Measurements from ENCODE around the gene AKAP10. TPM values are rescaled to one million over a fixed set of nuclear protein-coding genes. Genes with fewer than 3 reads are reported as not detected.

Gene AKAP10
- total RNA-seq, 1 experiment from 2014 or later, result 20.2 TPM

DNA sequence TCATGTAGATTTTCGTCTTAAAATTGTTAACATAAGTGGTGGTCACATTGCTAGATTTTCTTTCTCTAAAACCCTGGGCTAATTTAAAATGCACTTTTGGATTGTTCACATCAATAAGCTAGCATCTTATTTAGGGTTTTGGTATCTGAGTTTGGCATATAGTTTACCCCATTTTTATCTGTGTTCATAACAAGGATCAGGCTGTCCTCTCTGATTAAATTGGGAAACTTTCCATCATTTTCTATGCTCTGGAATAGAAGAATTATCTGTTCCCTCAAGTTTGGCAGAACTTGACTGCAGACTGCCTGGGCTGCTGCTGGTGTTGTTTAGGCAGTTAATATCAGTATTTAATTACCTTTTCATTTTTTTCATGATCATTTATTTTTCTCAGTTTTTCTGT is 33.3 kb upstream of the AKAP10 start:
- TF ChIP-seq, protein P1, sequence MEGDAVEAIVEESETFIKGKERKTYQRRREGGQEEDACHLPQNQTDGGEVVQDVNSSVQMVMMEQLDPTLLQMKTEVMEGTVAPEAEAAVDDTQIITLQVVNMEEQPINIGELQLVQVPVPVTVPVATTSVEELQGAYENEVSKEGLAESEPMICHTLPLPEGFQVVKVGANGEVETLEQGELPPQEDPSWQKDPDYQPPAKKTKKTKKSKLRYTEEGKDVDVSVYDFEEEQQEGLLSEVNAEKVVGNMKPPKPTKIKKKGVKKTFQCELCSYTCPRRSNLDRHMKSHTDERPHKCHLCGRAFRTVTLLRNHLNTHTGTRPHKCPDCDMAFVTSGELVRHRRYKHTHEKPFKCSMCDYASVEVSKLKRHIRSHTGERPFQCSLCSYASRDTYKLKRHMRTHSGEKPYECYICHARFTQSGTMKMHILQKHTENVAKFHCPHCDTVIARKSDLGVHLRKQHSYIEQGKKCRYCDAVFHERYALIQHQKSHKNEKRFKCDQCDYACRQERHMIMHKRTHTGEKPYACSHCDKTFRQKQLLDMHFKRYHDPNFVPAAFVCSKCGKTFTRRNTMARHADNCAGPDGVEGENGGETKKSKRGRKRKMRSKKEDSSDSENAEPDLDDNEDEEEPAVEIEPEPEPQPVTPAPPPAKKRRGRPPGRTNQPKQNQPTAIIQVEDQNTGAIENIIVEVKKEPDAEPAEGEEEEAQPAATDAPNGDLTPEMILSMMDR (conservative IDR thresholded peaks at IDR 0.05), result no peak
- no CpG with 5 or more reads among the region's 1 CpG for WGBS (ENCODE audit: extremely low coverage, insufficient read length, low lambda C conversion rate)
- Histone ChIP-seq H3K23ac (ENCODE audit: insufficient read length, low read depth, low read length) (no peak overlapping the region), H3K56ac (ENCODE audit: insufficient read length, low read depth, low read length) (no peak overlapping the region), H3K27ac (ENCODE audit: insufficient read length, low read depth, low read length) (no peak overlapping the region), H3T11ph (ENCODE audit: low read length) (no peak overlapping the region), H4K5ac (ENCODE audit: insufficient read length, low read depth, low read length) (no peak overlapping the region), H2BK20ac (ENCODE audit: low read depth, low read length, poor library complexity, severe bottlenecking) (no peak overlapping the region), H3K4ac (ENCODE audit: low read depth, low read length) (no peak overlapping the region), H4K20me1 (ENCODE audit: control insufficient read depth, insufficient read depth, insufficient read length) (no peaks in the 10 kb centered on the region), H3K4me1 (ENCODE audit: insufficient read depth, low read length) (no peaks in the 10 kb centered on the region), H3K9ac (ENCODE audit: extremely low read depth, insufficient read length, low read length) (no peak overlapping the region), H3K4me2 (ENCODE audit: insufficient read depth, insufficient read length, low read length) (no peak overlapping the region), H3K9me3 (ENCODE audit: control insufficient read depth, low read depth, low read length) (no peaks in the 10 kb centered on the region), H3K27me3 (ENCODE audit: insufficient read depth, low read length) (no peaks in the 10 kb centered on the region), H2BK12ac (ENCODE audit: insufficient read length, low read depth, low read length) (no peak overlapping the region), H4K8ac (replicated peaks; ENCODE audit: insufficient read length, low read depth, low read length) (no peak overlapping the region), H2AFZ (ENCODE audit: low read length) (no peak overlapping the region), H2BK15ac (ENCODE audit: low read depth, low read length) (no peak overlapping the region), H3K79me2 (ENCODE audit: insufficient read depth, low read length) (no peaks in the 10 kb centered on the region), H2BK5ac (ENCODE audit: insufficient read length, low read length) (no peak overlapping the region), H4K91ac (ENCODE audit: insufficient read length, low read depth, low read length) (no peak overlapping the region), H2AK5ac (ENCODE audit: insufficient read length, low read length) (no peak overlapping the region), H3K79me1 (ENCODE audit: insufficient read depth, low read depth, low read length, poor library complexity, severe bottlenecking) (no peaks in the 10 kb centered on the region), H3K14ac (ENCODE audit: insufficient read depth, low read length) (no peak overlapping the region), H2BK120ac (ENCODE audit: low read depth, low read length, poor library complexity, severe bottlenecking) (no peak overlapping the region), H3K18ac (ENCODE audit: insufficient read length, low read depth, low read length) (no peak overlapping the region), H3K23me2 (ENCODE audit: insufficient read length, low read depth, low read length, poor library complexity, severe bottlenecking) (peaks cover 6% of the 10 kb centered on the region)
- Mint-ChIP-seq H3K4me3 (no peak overlapping the region; a peak in 2 of 5 replicates), H3K36me3 (ENCODE audit: insufficient read depth in 1 of 3, low read depth in 3 of 3) (no peaks in the 10 kb centered on the region), H3K27me3 (ENCODE audit: low read depth) (peaks cover 35% of the 10 kb centered on the region), H3K4me1 (peaks cover 11 to 16% of the 10 kb centered on the region in 2 experiments), H3K27ac (no peak overlapping the region), H3K9me3 (no peaks in the 10 kb centered on the region)
- DNase-seq, result no peak
